HG03025 (cell line): ENCODE results near the gene LAG3.

Experiments
- ATAC-seq: cut with Tn5 transposase; IDR thresholded peaks from one replicate; pipeline ENCODE4 v1.9.1; 2021; ENCODE audit warnings: mild to moderate bottlenecking, moderate library complexity; ENCODE audit not compliant: unreplicated experiment, low FRiP score

Gene LAG3

GRCh38 chr12:6787309-6787708 lies 15.0 kb downstream of the LAG3 start:
- ATAC-seq: no peak

DNA sequence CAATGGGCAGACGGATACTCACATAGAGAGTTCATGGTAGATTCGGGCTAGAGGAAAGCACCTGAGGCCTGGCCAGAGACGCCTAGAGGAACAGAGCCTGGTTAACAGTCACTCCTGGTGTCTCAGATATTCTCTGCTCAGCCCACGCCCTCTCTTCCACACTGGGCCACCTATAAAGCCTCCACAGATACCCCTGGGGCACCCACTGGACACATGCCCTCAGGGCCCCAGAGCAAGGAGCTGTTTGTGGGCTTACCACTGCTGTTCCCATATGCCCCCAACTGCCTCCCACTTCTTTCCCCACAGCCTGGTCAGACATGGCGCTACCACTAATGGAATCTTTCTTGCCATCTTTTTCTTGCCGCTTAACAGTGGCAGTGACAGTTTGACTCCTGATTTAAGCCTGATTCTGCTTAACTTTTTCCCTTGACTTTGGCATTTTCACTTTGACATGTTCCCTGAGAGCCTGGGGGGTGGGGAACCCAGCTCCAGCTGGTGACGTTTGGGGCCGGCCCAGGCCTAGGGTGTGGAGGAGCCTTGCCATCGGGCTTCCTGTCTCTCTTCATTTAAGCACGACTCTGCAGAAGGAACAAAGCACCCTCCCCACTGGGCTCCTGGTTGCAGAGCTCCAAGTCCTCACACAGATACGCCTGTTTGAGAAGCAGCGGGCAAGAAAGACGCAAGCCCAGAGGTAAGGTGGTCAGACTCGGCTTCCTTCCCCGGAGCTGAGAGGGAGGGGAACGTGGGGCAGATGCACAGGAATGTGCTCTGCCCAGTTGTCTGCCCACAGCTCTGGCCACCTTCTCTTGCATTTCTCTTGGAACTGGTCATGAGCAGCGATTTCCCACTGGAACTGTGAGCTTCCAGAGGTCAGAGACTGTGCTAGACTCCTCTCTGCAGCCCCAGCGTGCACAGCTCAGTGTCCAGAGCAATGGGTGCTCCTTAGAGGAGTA lies 16.9 kb downstream of the LAG3 start, which contains the start of gene CD4:
CD4 (plus strand) TSS at position 557 of the 953 bp plus-strand sequence. CDS start 10,611 bp downstream, outside the sequence.
- no peak for ATAC-seq

DNA sequence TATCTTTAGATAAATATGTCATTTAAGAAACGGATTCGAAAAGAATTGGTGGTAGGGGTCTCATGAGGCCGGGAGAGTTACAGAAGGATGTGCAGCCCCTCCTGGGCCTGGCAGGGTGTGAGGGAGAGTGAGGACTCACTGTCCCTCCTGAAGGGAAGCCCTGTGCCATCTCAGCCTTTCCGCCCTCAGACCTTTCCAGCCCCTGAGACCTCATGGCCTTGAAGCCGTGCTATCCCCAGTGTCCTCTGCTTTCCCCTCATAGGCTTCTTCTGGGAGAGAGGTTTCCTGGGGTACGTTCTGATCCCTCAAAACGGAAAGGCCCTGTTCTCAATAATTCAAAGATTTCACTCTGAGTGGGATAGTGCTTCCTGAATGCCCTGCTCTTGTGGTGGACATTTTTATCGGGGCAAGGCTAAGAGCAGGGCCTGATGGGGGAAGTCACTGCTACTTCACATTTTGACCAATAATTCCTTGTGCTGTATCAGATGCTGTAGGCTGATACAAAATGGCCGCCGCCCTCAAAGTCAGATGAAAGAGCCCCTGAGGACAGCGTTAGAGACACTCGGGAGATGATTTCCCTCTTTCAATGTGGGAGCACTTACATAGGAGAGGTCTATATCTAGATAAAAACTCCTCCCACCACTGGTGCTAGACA lies 18.3 kb downstream of the LAG3 start:
- no peak for ATAC-seq

GRCh38 chr12:6791931-6792520 lies 19.7 kb downstream of the LAG3 start:
- ATAC-seq: no peak

GRCh38 chr12:6792522-6793201 lies 20.3 kb downstream of the LAG3 start:
- no peak for ATAC-seq

- ATAC-seq: no peak
Observed at GRCh38 chr12:6795088-6795487, 22.8 kb downstream of the LAG3 start.

DNA sequence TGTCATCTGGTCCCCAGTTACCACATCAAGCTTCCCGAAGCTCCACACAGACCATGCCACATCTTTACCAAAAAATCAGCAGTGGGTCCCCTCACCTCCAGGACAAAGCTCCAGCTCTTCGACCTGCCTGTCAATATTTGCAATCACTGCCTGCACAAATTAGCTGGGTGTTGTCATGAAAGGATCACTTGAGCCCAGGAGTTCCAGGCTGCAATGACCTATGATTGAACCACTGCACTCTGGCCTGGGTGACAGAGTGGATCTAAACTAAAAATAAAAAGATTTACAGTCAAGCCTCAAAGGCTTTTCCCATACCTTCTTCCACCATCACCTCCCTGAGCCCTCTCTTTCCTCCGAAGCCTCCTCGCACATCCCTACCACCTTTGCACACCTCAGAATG lies 24.3 kb downstream of the LAG3 start:
- ATAC-seq: no peak

DNA sequence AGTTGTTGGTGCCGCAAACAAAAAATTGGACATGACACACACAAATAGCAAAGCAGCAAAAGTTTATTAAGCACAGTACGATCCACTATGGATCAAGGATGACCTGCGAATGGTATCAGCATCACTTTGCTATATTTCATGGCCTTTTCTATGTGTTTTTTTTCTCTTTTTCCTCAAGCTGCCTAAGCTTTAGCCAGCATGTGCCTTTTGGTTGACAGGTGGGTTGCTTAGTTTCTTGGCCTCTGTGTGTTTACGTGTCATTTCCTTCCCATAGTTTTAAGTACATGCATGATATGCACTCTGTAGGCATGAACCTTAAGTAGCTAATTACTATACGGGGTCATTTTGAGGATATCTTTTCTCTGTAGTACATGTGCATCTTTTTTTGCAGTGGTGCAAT lies 26.8 kb downstream of the LAG3 start:
- no peak for ATAC-seq

DNA sequence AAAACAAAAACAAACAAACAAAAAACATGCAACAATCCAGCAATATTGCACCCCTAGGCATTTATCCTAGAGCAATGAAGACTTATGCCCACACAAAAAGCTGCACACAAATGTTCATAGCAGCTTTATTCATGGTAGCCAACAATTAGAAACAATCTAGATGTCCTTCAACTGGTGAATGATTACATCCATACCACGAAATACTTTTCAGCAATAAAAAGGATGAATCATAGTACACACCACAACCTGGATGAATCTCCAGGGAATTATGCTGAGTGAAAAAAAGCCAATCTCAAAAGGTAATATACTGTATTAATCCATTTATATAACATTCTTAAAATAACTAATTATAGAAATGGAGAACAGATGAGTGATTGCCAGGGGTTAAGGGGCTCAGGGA lies 34.9 kb downstream of the LAG3 start:
- no peak for ATAC-seq

DNA sequence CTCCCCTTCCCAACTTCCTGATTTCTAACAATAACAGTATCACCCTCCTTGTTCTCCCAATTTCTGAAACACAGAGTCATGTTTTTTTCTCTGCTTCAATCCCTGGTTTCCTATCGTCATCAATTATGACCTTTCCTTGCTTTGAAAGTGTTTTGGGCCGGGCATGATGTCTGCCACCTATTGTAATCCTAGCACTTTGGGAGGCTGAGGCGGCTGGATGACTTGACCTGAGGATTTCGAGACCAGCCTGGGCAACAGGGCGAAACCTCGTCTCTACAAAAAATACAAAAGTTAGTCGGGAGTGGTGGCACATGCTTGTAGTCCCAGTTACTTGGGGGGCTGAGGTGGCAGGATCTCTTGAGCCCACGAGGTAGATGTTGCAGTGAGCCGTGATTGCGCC lies 36.7 kb downstream of the LAG3 start:
- ATAC-seq: no peak

DNA sequence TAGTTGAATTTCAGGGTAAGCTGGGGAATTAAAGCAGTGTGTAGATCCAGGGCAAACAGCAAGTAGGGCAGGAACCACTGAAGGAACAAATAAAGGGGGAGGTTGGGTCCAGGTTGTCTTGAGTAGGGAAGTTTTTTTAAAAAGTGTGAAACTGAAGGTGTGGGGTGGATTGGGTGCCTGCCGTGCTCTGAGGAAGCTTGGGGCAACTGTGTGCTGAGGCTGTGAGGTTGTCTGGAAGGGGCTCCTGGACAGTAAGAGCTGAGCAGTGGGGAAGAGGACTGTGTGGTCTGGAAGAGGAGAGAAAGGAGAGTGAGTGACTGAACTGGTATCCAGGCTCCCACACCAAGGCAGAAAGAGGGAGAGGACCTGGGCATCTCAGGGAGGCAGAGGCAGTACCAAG lies 38.4 kb downstream of the LAG3 start:
- no peak for ATAC-seq

- no peak for ATAC-seq
Observed at GRCh38 chr12:6813363-6813762, 41.0 kb downstream of the LAG3 start.

DNA sequence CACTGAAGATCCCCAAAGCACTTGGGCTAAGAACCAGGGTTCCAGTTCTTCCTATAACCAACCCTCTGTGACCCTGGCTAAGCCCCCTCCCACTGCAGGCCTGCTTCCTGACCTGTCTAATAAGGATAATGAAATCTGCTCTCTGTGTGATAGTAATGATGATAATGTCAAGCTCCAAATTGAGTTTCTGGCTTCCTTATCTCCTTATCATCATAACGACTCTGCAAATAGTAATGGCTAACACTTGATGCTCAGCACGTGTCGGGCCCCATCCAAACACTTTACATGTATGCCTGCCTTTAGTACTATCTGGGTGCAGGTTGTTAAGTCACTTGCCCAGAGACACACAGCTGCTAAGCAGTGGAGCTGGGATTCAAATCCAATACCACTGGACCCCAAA lies 44.3 kb downstream of the LAG3 start:
- ATAC-seq: no peak

DNA sequence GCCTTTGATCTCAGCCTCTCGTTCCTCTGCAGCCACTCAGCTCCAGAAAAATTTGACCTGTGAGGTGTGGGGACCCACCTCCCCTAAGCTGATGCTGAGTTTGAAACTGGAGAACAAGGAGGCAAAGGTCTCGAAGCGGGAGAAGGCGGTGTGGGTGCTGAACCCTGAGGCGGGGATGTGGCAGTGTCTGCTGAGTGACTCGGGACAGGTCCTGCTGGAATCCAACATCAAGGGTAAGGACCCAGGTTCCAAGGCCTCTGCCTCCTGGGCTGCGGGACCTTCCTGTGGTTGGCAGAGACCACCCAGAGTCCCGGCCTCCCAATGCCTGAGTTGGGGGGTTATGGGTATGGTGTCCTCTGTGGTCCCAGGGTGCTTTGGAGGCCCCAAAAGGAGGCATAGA lies 44.8 kb downstream of the LAG3 start:
- ATAC-seq: no peak

GRCh38 chr12:6817662-6818157 lies 45.4 kb downstream of the LAG3 start:
- ATAC-seq: no peak

DNA sequence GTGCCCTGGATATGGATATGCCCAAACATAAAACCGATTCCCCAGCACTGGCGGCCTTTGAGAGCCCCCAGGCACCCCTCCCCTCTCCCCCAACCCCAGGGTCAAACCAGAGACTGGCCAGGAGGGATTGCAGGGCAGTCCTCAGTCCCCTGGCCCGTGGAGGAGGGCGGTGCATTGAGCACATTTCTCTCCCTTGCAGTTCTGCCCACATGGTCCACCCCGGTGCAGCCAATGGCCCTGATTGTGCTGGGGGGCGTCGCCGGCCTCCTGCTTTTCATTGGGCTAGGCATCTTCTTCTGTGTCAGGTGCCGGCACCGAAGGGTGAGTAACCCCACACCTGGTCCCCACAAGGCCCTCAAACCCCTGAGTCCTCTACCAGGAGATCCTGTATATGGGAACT lies 45.9 kb downstream of the LAG3 start:
- ATAC-seq: no peak

DNA sequence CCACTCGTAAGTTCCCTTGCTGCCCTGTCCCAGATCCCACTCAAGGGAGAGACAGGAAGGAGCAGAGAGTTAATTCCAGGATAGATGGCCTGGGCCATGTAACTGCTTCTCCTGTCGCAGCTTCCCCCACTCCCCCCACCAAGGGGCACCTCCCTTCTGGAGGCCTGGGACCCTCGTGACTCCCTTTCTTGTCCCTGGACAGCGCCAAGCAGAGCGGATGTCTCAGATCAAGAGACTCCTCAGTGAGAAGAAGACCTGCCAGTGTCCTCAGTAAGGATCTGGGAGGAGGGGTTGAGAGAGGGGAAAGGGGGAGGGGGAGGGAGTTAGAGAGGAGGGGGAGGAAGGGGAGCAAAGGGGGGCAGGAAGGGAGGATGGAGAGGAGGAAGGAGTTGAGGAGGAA lies 46.3 kb downstream of the LAG3 start:
- no peak for ATAC-seq

DNA sequence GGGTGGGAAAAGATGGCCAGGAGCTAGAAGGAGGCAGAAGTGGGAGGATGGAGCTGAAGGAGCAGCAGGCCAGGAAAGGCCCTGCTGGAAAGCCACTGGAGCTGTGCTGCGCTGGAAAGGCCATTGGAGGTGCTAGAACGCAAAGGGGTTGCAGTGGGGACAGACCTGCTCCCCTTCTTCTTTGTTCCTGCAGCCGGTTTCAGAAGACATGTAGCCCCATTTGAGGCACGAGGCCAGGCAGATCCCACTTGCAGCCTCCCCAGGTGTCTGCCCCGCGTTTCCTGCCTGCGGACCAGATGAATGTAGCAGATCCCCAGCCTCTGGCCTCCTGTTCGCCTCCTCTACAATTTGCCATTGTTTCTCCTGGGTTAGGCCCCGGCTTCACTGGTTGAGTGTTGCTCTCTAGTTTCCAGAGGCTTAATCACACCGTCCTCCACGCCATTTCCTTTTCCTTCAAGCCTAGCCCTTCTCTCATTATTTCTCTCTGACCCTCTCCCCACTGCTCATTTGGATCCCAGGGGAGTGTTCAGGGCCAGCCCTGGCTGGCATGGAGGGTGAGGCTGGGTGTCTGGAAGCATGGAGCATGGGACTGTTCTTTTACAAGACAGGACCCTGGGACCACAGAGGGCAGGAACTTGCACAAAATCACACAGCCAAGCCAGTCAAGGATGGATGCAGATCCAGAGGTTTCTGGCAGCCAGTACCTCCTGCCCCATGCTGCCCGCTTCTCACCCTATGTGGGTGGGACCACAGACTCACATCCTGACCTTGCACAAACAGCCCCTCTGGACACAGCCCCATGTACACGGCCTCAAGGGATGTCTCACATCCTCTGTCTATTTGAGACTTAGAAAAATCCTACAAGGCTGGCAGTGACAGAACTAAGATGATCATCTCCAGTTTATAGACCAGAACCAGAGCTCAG lies 47.0 kb downstream of the LAG3 start:
- ATAC-seq: no peak

DNA sequence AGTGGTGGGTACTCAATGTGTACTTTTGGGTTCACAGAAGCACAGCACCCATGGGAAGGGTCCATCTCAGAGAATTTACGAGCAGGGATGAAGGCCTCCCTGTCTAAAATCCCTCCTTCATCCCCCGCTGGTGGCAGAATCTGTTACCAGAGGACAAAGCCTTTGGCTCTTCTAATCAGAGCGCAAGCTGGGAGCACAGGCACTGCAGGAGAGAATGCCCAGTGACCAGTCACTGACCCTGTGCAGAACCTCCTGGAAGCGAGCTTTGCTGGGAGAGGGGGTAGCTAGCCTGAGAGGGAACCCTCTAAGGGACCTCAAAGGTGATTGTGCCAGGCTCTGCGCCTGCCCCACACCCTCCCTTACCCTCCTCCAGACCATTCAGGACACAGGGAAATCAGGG lies 47.8 kb downstream of the LAG3 start:
- no peak for ATAC-seq
